Heart right ventricle (tissue), 16 donors: Measurements from ENCODE around the gene ZGLP1. TPM values are rescaled to one million over a fixed set of nuclear protein-coding genes. Genes with fewer than 3 reads are reported as not detected.
A peak's percentile ranks its signal among the peaks of the same experiment; 100 is the strongest.

Experiments used
- ATAC-seq, 8 donors: fragments of 200-7000 bp; cut with Tn5 transposase; one replicate each; pipeline ENCODE4 v1.9.1; 2020; ENCODE audit warnings: mild to moderate bottlenecking in 8 of 8, moderate library complexity in 8 of 8, moderate number of reproducible peaks in 1 of 8
- DNase-seq, 2 donors: peaks; one replicate each; pipeline ENCODE4 v3.0.0-alpha.2; 2020
- H3K27ac ChIP-seq, 10 donors: fragments of 200-600 bp; sonication (generic) in 2 of 10; one replicate each; pipeline versions ENCODE4 v1.5.0 to v1.8.0; 2020 to 2022; ENCODE audit warnings: mild to moderate bottlenecking in 3 of 10
- H3K27me3 ChIP-seq, 7 donors: fragments of 200-600 bp; one replicate each; pipeline ENCODE4 v1.8.0; 2021 to 2022; ENCODE audit warnings: mild to moderate bottlenecking in 2 of 7
- H3K36me3 ChIP-seq, 9 donors: fragments of 200-600 bp; sonication (generic) in 1 of 9; one replicate each; pipeline versions ENCODE4 v1.5.0 to v1.8.0; 2020 to 2022; ENCODE audit warnings: mild to moderate bottlenecking in 2 of 9
- H3K4me1 ChIP-seq, 9 donors: fragments of 200-600 bp; sonication (generic) in 1 of 9; one replicate each; pipeline versions ENCODE4 v1.5.0 to v1.8.0; 2020 to 2022; ENCODE audit warnings: mild to moderate bottlenecking in 4 of 9
- H3K4me3 ChIP-seq, 10 donors: fragments of 200-600 bp; sonication (generic) in 2 of 10; one replicate each; pipeline versions ENCODE4 v1.5.0 to v1.8.0; 2020 to 2022; ENCODE audit warnings: mild to moderate bottlenecking in 7 of 10, moderate library complexity in 2 of 10
- H3K9me3 ChIP-seq, 11 donors: fragments of 200-600 bp in 10 of 11; sonication (generic) in 2 of 11; one replicate each; pipeline versions ENCODE4 v1.5.0 to v1.8.0; 2013 to 2022; ENCODE audit warnings: mild to moderate bottlenecking in 2 of 11, control low read depth in 1 of 11, moderate library complexity in 1 of 11
- WGBS, 2 donors: extraction: QIAGEN DNeasy Blood & Tissue Kit; methylation state at CpG; one replicate each; pipeline ENCODE4 v1.1.7; 2013; ENCODE audit warnings: inconsistent platforms in 1 of 2; 5-methylcytosine and 5-hydroxymethylcytosine counted together
- intact Hi-C, 10 donors: fragments of 100-400 bp; cut with DNase I; formaldehyde crosslinking; loops; one replicate each; pipeline versions ENCODE4 v1.11.1 to v1.14.2; 2022
- polyA plus RNA-seq, 2 donors: library from polyadenylated mRNA; stranded (reverse); fragments of 200-250 nt; gene quantifications; one replicate each; pipeline ENCODE4 v1.2.3, GENCODE V29; 2013
- total RNA-seq, 10 donors: library from RNA; stranded (reverse); fragmentation: NEBNext Ultra II Directional in 3 of 10; extraction: Animal tissue kit (Norgen Biotek cat#: 25700) in 3 of 10; gene quantifications; one replicate each; pipeline versions ENCODE4 v1.2.1 to v1.2.4, GENCODE V29; 2021 to 2023
- TF ChIP-seq, protein P1 (sequence below), 9 donors: fragments of 200-600 bp; sonication (generic) in 2 of 9; IDR thresholded peaks; one replicate each; pipeline versions ENCODE4 v1.5.0 to v1.8.0; 2021 to 2022; ENCODE audit warnings: antibody characterized with exemption in 9 of 9, mild to moderate bottlenecking in 5 of 9, moderate library complexity in 1 of 9
- donor health status: Arrhythmogenic right ventricular cardiomyopathy.
- donor health status: ischemic (EF 13 %, LVEDD 7.1; RV severe dilation, severe dysfunction).
- donor health status: healthy with polysubstance abuse.
- donor health status: DM: no; HTN: yes; CAD: no.
- donor health status: DM: no; HTN: no; CAD: no.
- donor health status: ischemic (EF 25% LVEDD 6.9; RV normal size, moderate dysfunction).
- donor health status: ischemic (EF 25% LVEDD 5.7; RV mildly dilated, moderate dysfunction).
- donor health status: healthy.
- donor health status: DM: yes; HTN: yes; CAD: no.
- donor health status: Ischemic cardiomyopathy.
- donor health status: ischemic (EF 35%, LVEDD 5.7; RV mildly dilated, moderate dysfunction).
- donor health status: nonischemic (EF 11% LVEDD 7.7; RV severe dilation, severe dysfunction).
- donor health status: DM: yes; HTN: yes; CAD: no.
- donor health status: PGD.
- donor health status: ischemic (EF 29% LVEDD 5.4; RV normal size, mild dysfunction).
- donor health status: nonischemic (EF 23%, LVEDD 6.1; RV moderate dilation, normal function).

The ZGLP1 gene
- total and polyA plus RNA-seq, 12 donors, result 0.34 to 8.9 (median 0.89) TPM

DNA sequence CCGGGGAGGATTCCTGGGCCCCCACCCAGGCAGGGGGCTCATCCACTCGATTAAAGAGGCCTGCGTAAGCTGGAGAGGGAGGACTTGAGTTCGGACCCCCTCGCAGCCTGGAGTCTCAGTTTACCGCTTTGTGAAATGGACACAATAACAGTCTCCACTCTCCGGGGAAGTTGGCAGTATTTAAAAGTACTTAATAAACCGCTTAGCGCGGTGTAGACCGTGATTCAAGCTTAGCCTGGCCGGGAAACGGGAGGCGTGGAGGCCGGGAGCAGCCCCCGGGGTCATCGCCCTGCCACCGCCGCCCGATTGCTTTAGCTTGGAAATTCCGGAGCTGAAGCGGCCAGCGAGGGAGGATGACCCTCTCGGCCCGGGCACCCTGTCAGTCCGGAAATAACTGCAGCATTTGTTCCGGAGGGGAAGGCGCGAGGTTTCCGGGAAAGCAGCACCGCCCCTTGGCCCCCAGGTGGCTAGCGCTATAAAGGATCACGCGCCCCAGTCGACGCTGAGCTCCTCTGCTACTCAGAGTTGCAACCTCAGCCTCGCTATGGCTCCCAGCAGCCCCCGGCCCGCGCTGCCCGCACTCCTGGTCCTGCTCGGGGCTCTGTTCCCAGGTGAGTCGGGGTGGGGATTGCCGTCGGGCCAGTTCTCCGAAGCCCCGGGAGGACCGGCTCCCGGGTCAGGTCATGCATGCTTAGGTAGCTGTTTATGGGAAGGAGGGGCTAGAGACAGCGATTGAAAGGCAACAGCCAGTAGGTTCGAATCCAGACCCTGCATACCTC, 38.8 kb downstream of the ZGLP1 start, which contains the start of gene ICAM1:
Gene ICAM1 (plus strand): TSS at position 505 of the 779 bp plus-strand sequence. CDS start 40 bp downstream, at position 545.
- Histone ChIP-seq H3K36me3 (peaks cover 0 to 28% (median 0%) of the 10 kb centered on the region in 9 donors), H3K9me3 (no peaks in the 10 kb centered on the region), H3K27ac (peak within 1 kb of the TSS; percentile 87 to 99 (median 91)), H3K27me3 (peaks cover 0 to 19% (median 3%) of the 10 kb centered on the region in 7 donors), H3K4me1 (peaks cover 7 to 72% (median 46%) of the 10 kb centered on the region in 9 donors), H3K4me3 (peak within 1 kb of the TSS; percentile 25 to 78 (median 58))
- TF ChIP-seq, protein P1, sequence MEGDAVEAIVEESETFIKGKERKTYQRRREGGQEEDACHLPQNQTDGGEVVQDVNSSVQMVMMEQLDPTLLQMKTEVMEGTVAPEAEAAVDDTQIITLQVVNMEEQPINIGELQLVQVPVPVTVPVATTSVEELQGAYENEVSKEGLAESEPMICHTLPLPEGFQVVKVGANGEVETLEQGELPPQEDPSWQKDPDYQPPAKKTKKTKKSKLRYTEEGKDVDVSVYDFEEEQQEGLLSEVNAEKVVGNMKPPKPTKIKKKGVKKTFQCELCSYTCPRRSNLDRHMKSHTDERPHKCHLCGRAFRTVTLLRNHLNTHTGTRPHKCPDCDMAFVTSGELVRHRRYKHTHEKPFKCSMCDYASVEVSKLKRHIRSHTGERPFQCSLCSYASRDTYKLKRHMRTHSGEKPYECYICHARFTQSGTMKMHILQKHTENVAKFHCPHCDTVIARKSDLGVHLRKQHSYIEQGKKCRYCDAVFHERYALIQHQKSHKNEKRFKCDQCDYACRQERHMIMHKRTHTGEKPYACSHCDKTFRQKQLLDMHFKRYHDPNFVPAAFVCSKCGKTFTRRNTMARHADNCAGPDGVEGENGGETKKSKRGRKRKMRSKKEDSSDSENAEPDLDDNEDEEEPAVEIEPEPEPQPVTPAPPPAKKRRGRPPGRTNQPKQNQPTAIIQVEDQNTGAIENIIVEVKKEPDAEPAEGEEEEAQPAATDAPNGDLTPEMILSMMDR (IDR thresholded peaks at IDR 0.05), result peak in 3 of 9 donors; percentile 7 to 21 (median 13)
- 3 to 4% methylated on average over 51 of the region's 51 CpGs for WGBS, 2 donors
- ATAC-seq, result peak; percentile 67 to 77 (median 74)
- peak; percentile 83 to 88 for DNase-seq
- intact Hi-C loops, result loop anchor here in 6 of 10 donors (5.0 to 10.0 kb wide), 3 partner anchors 46 to 64 kb away; partner anchors contain the start of genes RAVER1 (in 5 of the 6), ICAM3 (in 2 of the 6) and FDX2 (in 1 of the 6)

DNA sequence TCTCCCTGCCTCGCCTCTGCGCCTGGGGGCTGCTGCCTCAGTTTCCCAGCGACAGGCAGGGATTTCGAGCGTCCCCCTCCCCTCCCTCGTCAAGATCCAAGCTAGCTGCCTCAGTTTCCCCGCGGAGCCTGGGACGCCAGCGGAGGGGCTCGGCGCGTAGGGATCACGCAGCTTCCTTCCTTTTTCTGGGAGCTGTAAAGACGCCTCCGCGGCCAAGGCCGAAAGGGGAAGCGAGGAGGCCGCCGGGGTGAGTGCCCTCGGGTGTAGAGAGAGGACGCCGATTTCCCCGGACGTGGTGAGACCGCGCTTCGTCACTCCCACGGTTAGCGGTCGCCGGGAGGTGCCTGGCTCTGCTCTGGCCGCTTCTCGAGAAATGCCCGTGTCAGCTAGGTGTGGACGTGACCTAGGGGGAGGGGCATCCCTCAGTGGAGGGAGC, 39.4 kb downstream of the ZGLP1 start:
- Histone ChIP-seq H3K27me3 (peaks cover 0 to 19% (median 3%) of the 10 kb centered on the region in 7 donors), H3K4me1 (peaks cover 7 to 75% (median 46%) of the 10 kb centered on the region in 9 donors), H3K36me3 (peaks cover 0 to 22% (median 0%) of the 10 kb centered on the region in 9 donors), H3K9me3 (no peaks in the 10 kb centered on the region), H3K4me3 (peak overlapping the region; percentile 12 to 78 (median 58)), H3K27ac (peak overlapping the region; percentile 87 to 99 (median 91))
- DNase-seq (peak; percentile 72 to 73), ATAC-seq (peak; percentile 54 to 69 (median 60))
- intact Hi-C loops, result loop anchor here in 6 of 10 donors (5.0 to 10.0 kb wide), 3 partner anchors 47 to 65 kb away; partner anchors contain the start of genes RAVER1 (in 5 of the 6), ICAM3 (in 2 of the 6) and FDX2 (in 1 of the 6)
- 3 to 6% methylated on average over 37 of the region's 37 CpGs for WGBS, 2 donors
- TF ChIP-seq, protein P1 (IDR thresholded peaks at IDR 0.05), result no peak

DNA sequence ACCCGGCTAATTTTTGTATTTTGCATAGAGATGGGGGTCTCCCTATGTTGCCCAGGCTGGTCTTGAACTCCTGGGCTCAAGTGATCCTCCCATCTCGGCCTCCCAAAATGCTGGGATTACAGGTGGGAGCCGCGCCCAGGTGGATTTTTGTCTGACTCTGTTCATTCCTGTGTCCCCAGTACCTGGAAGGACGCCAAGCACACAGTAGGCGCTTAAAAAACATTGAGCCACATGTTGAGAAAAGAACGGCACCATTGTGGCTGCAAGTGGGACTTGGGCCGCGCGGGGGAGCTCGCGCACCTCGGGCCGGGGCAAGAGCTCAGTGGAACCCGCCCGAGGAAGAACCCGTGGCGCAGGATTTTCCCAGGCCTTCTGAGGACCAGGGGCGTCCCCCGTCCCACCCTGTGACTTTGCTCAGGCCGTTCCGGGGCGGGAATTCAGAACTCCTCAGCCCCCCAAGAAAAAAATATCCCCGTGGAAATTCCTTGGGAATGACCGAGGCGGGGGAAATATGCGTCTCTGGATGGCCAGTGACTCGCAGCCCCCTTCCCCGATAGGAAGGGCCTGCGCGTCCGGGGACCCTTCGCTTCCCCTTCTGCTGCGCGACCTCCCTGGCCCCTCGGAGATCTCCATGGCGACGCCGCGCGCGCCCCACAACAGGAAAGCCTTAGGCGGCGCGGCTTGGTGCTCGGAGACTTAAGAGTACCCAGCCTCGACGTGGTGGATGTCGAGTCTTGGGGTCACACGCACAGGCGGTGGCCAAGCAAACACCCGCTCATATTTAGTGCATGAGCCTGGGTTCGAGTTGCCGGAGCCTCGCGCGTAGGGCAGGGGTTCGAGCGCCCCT, 40.1 kb downstream of the ZGLP1 start:
- peak; percentile 74 to 91 (median 88) for ATAC-seq
- peaks cover 7 to 70% (median 46%) of the 10 kb centered on the region in 9 donors for H3K4me1 ChIP-seq
- H3K36me3 ChIP-seq, result peaks cover 0 to 16% (median 0%) of the 10 kb centered on the region in 9 donors
- intact Hi-C loops, result loop anchor here (1.0 to 10.0 kb wide), 7 partner anchors 48 to 121 kb away; partner anchors contain the start of genes RAVER1 (in 6 of the 10), ICAM3 (in 2 of the 10) and FDX2 (in 1 of the 10)
- DNase-seq, result peak; percentile 89 to 91
- peak overlapping the region; percentile 87 to 99 (median 91) for H3K27ac ChIP-seq
- H3K9me3 ChIP-seq, result no peaks in the 10 kb centered on the region
- peaks cover 0 to 19% (median 3%) of the 10 kb centered on the region in 7 donors for H3K27me3 ChIP-seq
- TF ChIP-seq, protein P1 (IDR thresholded peaks at IDR 0.05), result peak; percentile 94 to 99 (median 97)
- 4% methylated on average over 59 of the region's 59 CpGs for WGBS, 2 donors
- H3K4me3 ChIP-seq, result peak overlapping the region; percentile 12 to 78 (median 58)
